Small intestine (tissue), 7 donors: ENCODE results near the gene CDKAL1. TPM values are rescaled to one million over a fixed set of nuclear protein-coding genes. Genes with fewer than 3 reads are reported as not detected.

ENCODE experiments used
- DNase-seq, 2 donors: peaks; one replicate each; pipeline versions ENCODE4 v3.0.0 to v3.0.0-alpha.2; 2013
- FAIRE-seq: peaks from 2 replicates; lab custom pipeline; 2012; peaks lifted over from hg19 to GRCh38; lab: Jason Lieb, UNC
- H3K27ac ChIP-seq, 3 donors: one replicate each; pipeline ENCODE4 v1.5.1; 2013; ENCODE audit warnings: low read length in 2 of 3, mild to moderate bottlenecking in 2 of 3, control low read depth in 1 of 3, inconsistent platforms in 1 of 3, low read depth in 1 of 3, moderate library complexity in 1 of 3
- H3K27me3 ChIP-seq, 3 donors: one replicate each; pipeline ENCODE4 v1.6.1; 2013; ENCODE audit warnings: low read length in 3 of 3, inconsistent platforms in 1 of 3; ENCODE audit not compliant: control insufficient read depth in 3 of 3, insufficient read depth in 3 of 3
- H3K36me3 ChIP-seq, 3 donors: one replicate each; pipeline ENCODE4 v1.6.1; 2013; ENCODE audit warnings: low read length in 3 of 3, inconsistent platforms in 1 of 3, low read depth in 1 of 3, mild to moderate bottlenecking in 1 of 3, moderate library complexity in 1 of 3; ENCODE audit not compliant: control insufficient read depth in 3 of 3, insufficient read depth in 2 of 3
- H3K4me1 ChIP-seq, 3 donors: one replicate each; pipeline ENCODE4 v1.6.1; 2013; ENCODE audit warnings: low read length in 2 of 3, inconsistent platforms in 1 of 3, low read depth in 1 of 3, mild to moderate bottlenecking in 1 of 3, moderate library complexity in 1 of 3; ENCODE audit not compliant: control insufficient read depth in 3 of 3, insufficient read depth in 2 of 3
- H3K4me3 ChIP-seq, 3 donors: one replicate each; pipeline ENCODE4 v1.5.1; 2013; ENCODE audit warnings: low read length in 3 of 3, control low read depth in 1 of 3, inconsistent platforms in 1 of 3, low read depth in 1 of 3, mild to moderate bottlenecking in 1 of 3, moderate library complexity in 1 of 3
- H3K9me3 ChIP-seq, 2 donors: one replicate each; pipeline ENCODE4 v1.6.1; 2013; ENCODE audit warnings: low read depth in 1 of 2, low read length in 1 of 2; ENCODE audit not compliant: control insufficient read depth in 2 of 2, insufficient read depth in 1 of 2
- WGBS, 3 donors: extraction: QIAGEN DNeasy Blood & Tissue Kit; methylation state at CpG; one replicate each; pipeline ENCODE4 v1.1.7; 2013; 5-methylcytosine and 5-hydroxymethylcytosine counted together
- polyA plus RNA-seq, 4 donors: library from polyadenylated mRNA; stranded (reverse) in 3 of 4; unstranded in 1 of 4; fragments of 200-250 nt in 3 of 4; fragments of 120-200 nt in 1 of 4; gene quantifications; one replicate each; pipeline versions ENCODE4 v1.2.1 to v1.2.3, GENCODE V29; 2013
- donor health status: healthy with polysubstance abuse.
- donor health status: control.
- donor health status: control.
- donor health status: Bipolar disorder and iron deficiency.
- donor health status: healthy.

The CDKAL1 gene
- polyA plus RNA-seq, 4 donors, result 2.4 to 10.5 (median 4.1) TPM

GRCh38 chr6:20790032-20790791 is 256.0 kb downstream of the CDKAL1 start:
- no peak for FAIRE-seq
- H3K36me3 ChIP-seq, result peaks cover 0 to 3% (median 0%) of the 10 kb centered on the region in 3 donors
- 89 to 91% (median 91%) methylated on average over 9 of the region's 9 CpGs for WGBS, 3 donors
- no peaks in the 10 kb centered on the region for H3K4me1 ChIP-seq
- no peaks in the 10 kb centered on the region for H3K9me3 ChIP-seq
- no peaks in the 10 kb centered on the region for H3K27me3 ChIP-seq
- H3K27ac ChIP-seq, result no peak overlapping the region
- DNase-seq, result no peak
- no peak overlapping the region for H3K4me3 ChIP-seq

- DNase-seq (no peak), FAIRE-seq (no peak)
- no peak overlapping the region for H3K27ac ChIP-seq
- no peaks in the 10 kb centered on the region for H3K27me3 ChIP-seq
- no peaks in the 10 kb centered on the region for H3K4me1 ChIP-seq
- WGBS, 3 donors, result 84 to 88% (median 86%) methylated on average over 4 of the region's 4 CpGs
- H3K9me3 ChIP-seq, result no peaks in the 10 kb centered on the region
- H3K36me3 ChIP-seq, result peaks cover 0 to 3% (median 0%) of the 10 kb centered on the region in 3 donors
- no peak overlapping the region for H3K4me3 ChIP-seq
These were observed 256.8 kb downstream of the CDKAL1 start for GRCh38 chr6:20791074-20791473.

GRCh38 chr6:20791944-20792343 is 257.7 kb downstream of the CDKAL1 start:
- Histone ChIP-seq H3K27ac (no peak overlapping the region), H3K27me3 (no peaks in the 10 kb centered on the region), H3K4me1 (no peaks in the 10 kb centered on the region), H3K4me3 (no peak overlapping the region), H3K9me3 (no peaks in the 10 kb centered on the region), H3K36me3 (peaks cover 0 to 3% (median 0%) of the 10 kb centered on the region in 3 donors)
- DNase-seq (no peak), FAIRE-seq (no peak)
- 70 to 87% (median 80%) methylated on average over 2 of the region's 2 CpGs for WGBS, 3 donors

- Histone ChIP-seq H3K27ac (no peak overlapping the region), H3K27me3 (no peaks in the 10 kb centered on the region), H3K4me3 (no peak overlapping the region), H3K9me3 (no peaks in the 10 kb centered on the region), H3K36me3 (peaks cover 0 to 3% (median 0%) of the 10 kb centered on the region in 3 donors), H3K4me1 (no peaks in the 10 kb centered on the region)
- FAIRE-seq (no peak), DNase-seq (no peak)
- 78 to 79% (median 78%) methylated on average over 5 of the region's 5 CpGs for WGBS, 3 donors
These were observed 258.9 kb downstream of the CDKAL1 start for GRCh38 chr6:20793174-20793573.

- Histone ChIP-seq H3K36me3 (no peaks in the 10 kb centered on the region), H3K27ac (no peak overlapping the region), H3K27me3 (no peaks in the 10 kb centered on the region), H3K4me1 (no peaks in the 10 kb centered on the region), H3K4me3 (no peak overlapping the region), H3K9me3 (no peaks in the 10 kb centered on the region)
- WGBS, 3 donors, result 98 to 99% (median 99%) methylated on average over 7 of the region's 7 CpGs
- DNase-seq (no peak), FAIRE-seq (no peak)
These were observed 263.3 kb downstream of the CDKAL1 start for GRCh38 chr6:20797597-20797996.

- Histone ChIP-seq H3K27ac (no peak overlapping the region), H3K9me3 (no peaks in the 10 kb centered on the region), H3K27me3 (no peaks in the 10 kb centered on the region), H3K36me3 (no peaks in the 10 kb centered on the region), H3K4me3 (no peak overlapping the region), H3K4me1 (no peaks in the 10 kb centered on the region)
- no peak for DNase-seq
- FAIRE-seq, result no peak
These were observed 266.0 kb downstream of the CDKAL1 start for GRCh38 chr6:20800229-20800628.

- Histone ChIP-seq H3K9me3 (no peaks in the 10 kb centered on the region), H3K36me3 (no peaks in the 10 kb centered on the region), H3K4me1 (no peaks in the 10 kb centered on the region), H3K4me3 (no peak overlapping the region), H3K27ac (no peak overlapping the region), H3K27me3 (no peaks in the 10 kb centered on the region)
- FAIRE-seq, result no peak
- DNase-seq, result no peak
- 96 to 100% (median 99%) methylated on average over 4 of the region's 4 CpGs for WGBS, 3 donors
These were observed 266.4 kb downstream of the CDKAL1 start for GRCh38 chr6:20800653-20801052.

- H3K4me3 ChIP-seq, result no peak overlapping the region
- 97 to 98% (median 97%) methylated on average over 3 of the region's 3 CpGs for WGBS, 3 donors
- no peaks in the 10 kb centered on the region for H3K36me3 ChIP-seq
- FAIRE-seq (no peak), DNase-seq (no peak)
- no peak overlapping the region for H3K27ac ChIP-seq
- no peaks in the 10 kb centered on the region for H3K4me1 ChIP-seq
- peaks cover 0 to 2% of the 10 kb centered on the region in 2 donors for H3K9me3 ChIP-seq
- no peaks in the 10 kb centered on the region for H3K27me3 ChIP-seq
These were observed 267.3 kb downstream of the CDKAL1 start for GRCh38 chr6:20801595-20801994.

GRCh38 chr6:20802596-20802995 is 268.3 kb downstream of the CDKAL1 start:
- Histone ChIP-seq H3K27ac (no peak overlapping the region), H3K27me3 (no peaks in the 10 kb centered on the region), H3K4me1 (no peaks in the 10 kb centered on the region), H3K36me3 (no peaks in the 10 kb centered on the region), H3K9me3 (peaks cover 0 to 2% of the 10 kb centered on the region in 2 donors), H3K4me3 (no peak overlapping the region)
- no peak for DNase-seq
- WGBS, 3 donors, result 46 to 85% (median 64%) methylated on average over 1 of the region's 1 CpG
- no peak for FAIRE-seq
